Astrocyte of the cerebellum (primary cell): ENCODE measurements around the gene MTRFR.

ENCODE experiments used
- DNase-seq: peaks from one replicate; pipeline ENCODE4 v3.0.0-alpha.2; 2011; ENCODE audit warnings: low read depth
- H3K4me3 ChIP-seq: 2 replicates; pipeline ENCODE4 v1.5.1; 2011; ENCODE audit warnings: mild to moderate bottlenecking, low read depth, low read length, moderate library complexity
- in situ Hi-C: cut with HindIII; loops from 2 replicates; pipeline ENCODE4 v1.10.0; 2017; ENCODE audit warnings: low sequenced_read_pairs
- TF ChIP-seq, protein P1 (sequence below): IDR thresholded peaks from 2 replicates; pipeline ENCODE4 v1.5.1; 2012; ENCODE audit warnings: low read length, low read depth, moderate library complexity, mild to moderate bottlenecking; ENCODE audit errors: missing control alignments

Gene MTRFR

DNA sequence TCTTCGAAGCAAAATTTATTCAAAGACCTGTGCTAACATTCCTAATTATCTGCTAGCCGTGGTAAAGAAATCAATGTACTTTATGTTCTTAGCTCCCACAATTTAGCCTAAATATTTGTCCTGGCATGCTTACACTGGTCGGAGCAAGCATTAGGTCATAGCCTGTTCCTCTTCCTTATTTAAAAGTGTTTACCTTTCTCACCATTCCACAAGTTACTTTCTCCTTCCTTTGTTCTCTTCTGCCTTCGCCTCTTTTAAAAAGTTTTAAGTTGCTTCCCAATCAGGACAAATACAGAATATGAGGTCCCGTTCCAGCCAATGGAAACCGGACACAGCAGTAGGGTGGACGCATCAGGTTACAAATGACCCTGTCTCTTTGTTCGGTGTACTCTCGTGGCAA is 26.8 kb downstream of the MTRFR start:
- in situ Hi-C loops, result no loop called here
- no peak for DNase-seq
- TF ChIP-seq, protein P1, sequence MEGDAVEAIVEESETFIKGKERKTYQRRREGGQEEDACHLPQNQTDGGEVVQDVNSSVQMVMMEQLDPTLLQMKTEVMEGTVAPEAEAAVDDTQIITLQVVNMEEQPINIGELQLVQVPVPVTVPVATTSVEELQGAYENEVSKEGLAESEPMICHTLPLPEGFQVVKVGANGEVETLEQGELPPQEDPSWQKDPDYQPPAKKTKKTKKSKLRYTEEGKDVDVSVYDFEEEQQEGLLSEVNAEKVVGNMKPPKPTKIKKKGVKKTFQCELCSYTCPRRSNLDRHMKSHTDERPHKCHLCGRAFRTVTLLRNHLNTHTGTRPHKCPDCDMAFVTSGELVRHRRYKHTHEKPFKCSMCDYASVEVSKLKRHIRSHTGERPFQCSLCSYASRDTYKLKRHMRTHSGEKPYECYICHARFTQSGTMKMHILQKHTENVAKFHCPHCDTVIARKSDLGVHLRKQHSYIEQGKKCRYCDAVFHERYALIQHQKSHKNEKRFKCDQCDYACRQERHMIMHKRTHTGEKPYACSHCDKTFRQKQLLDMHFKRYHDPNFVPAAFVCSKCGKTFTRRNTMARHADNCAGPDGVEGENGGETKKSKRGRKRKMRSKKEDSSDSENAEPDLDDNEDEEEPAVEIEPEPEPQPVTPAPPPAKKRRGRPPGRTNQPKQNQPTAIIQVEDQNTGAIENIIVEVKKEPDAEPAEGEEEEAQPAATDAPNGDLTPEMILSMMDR, result no peak
- no peak overlapping the region for H3K4me3 ChIP-seq

DNA sequence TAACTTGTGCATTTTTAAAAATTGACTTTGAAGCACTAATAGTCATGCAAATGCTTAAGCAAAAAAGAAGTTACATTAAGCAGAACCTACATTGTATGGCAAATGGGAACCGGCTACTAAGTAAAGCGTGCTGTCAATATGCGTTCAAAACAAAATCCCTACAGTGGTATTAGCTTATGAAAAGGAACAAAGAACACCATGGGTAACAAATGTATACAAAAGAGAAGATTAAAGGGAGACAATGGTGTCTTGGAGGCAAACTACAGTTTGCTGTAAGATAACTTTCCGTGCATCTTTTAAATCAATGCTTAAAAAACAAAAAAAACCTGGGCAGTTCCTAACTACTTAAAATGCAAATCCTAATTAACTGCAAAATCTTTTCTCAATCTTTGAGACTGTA is 28.0 kb downstream of the MTRFR start:
- in situ Hi-C loops, result no loop called here
- TF ChIP-seq, protein P1, result no peak
- no peak overlapping the region for H3K4me3 ChIP-seq
- DNase-seq, result no peak

DNA sequence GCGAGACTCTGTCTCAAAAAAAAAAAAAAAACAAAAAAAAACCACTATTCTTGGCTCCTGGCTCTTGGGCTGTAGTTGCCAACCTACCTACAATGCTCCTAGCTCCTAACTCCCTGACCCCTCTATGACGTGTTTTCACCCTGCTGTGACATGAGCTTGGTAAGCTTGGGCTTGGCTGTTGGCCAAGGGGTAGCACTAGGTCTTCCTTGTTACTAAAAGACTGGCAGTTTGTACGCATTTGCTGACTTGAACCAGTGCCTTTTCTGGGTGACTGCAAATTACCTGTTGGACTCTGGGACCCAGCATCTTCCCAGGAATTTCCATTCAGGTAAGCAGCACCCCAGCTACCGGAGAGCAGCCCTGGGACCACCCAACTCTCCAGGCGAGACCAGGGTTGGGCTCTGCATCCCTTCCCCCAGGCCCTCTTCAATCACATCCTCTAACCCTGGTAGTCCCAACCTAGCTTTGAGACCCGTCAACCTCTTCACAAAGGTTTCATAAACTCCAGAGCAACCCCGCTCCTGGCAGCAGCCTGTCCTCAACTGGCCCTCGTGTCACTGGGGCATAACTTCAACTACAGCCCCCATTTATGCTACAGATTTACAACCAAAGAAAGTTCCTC is 30.1 kb downstream of the MTRFR start:
- TF ChIP-seq, protein P1, result no peak
- in situ Hi-C loops, result no loop called here
- DNase-seq, result no peak
- H3K4me3 ChIP-seq, result no peak overlapping the region

DNA sequence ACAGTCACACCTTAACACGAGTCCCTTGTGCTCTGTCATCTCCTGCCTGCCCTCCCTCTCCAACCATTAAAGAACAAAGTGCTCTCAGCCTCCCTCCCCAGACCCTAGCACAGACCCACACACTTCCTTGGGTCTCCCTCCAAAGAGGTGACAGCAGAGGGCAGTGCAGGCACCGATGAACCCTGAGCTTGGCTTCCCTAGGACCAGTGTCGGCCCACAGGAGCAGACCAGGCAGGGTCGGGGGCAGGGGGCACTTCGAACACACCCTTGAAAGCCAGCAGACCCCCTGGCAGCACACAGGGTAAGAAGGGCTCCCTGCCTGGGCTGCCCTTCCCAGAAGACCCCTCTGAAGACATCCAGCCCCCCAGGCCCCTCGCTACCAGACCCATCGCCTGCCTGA is 31.4 kb downstream of the MTRFR start:
- no peak overlapping the region for H3K4me3 ChIP-seq
- no peak for DNase-seq
- in situ Hi-C loops, result no loop called here
- TF ChIP-seq, protein P1, result no peak

DNA sequence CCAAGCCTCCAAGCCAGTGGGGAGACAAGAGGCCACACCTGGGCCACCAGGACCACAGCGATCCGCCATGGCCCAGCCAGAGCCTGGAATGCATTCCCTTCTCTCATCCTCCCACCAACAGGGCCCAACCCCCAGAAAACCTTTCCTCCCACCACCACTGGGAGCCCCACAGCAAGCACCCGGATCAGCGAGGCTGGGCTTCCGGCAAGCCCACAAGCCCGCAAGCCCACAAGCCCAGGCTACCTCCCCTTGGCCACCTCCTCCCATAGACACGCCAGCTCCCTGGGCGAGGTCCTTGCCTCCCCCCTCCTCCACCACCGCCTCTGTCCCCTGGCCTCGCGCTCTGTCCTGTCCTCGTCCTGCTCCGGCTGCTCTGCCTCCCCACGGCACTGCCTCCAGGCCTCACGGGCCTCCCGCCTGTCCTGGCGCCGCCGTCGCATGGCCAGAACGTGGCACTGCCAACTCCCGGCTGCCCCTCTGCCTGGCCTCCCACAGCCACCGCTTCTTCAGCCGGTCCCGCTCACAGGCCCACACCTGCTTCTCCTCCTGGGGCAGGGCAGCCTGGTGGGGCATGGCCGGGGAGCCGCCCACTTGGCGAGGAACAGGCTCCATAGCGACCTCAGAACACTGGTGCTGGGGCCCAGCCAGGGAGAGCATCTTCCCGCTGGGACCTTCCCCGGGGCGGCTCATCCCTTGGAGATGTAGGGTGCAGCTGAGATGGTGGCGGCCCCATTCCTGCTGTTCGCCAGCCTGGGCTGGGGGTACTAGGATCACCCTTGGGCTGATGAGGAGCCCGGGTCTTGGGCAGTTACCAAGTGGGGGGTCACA is 32.8 kb downstream of the MTRFR start:
- TF ChIP-seq, protein P1, result no peak
- in situ Hi-C loops, result no loop called here
- no peak for DNase-seq
- H3K4me3 ChIP-seq, result no peak overlapping the region

DNA sequence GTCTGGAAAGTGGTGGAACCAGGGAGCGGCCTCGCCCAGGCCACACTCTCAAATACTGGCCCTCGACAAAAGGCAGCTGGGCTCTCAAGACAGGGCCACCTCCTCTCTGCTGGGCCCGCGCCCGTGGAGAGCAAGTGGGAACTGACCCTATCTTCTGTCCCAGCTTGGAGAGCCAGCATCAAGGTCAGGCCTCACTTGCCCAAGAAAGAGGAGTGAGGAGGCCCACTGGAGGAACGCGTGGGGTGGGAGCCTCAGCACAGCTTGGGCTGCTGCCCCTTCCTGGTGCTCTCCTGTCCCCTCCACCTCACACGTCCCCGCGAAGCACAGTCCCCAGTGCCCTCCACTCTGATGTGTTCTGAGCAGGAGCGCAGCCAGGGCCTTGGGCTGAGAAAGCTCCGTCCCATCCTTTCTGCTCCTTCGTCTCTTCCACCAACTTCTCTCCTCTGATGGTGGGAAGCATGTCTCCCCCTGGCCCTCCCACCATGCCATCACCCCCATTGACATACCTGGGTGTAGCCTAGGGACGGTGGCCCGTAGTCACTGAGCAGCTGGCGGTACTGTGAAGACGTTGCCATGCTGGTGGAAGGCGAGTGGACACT is 33.5 kb downstream of the MTRFR start:
- no peak overlapping the region for H3K4me3 ChIP-seq
- in situ Hi-C loops, result no loop called here
- no peak for DNase-seq
- TF ChIP-seq, protein P1, result no peak
